HEK293 (cell line): ENCODE results near the gene CCL8.

Source experiments
- CTCF ChIA-PET: fragments of 350-600 bp; formaldehyde crosslinking; extraction: SDS; loops from one replicate; lab custom pipeline; 2021; ENCODE audit warnings: antibody characterized with exemption; lab: Yijun Ruan, JAX
- POLR2A ChIA-PET: fragments of 300-600 bp; formaldehyde crosslinking; extraction: SDS; loops from one replicate; lab custom pipeline; 2020; ENCODE audit warnings: antibody characterized with exemption, inconsistent platforms; lab: Yijun Ruan, JAX
- H3K27ac ChIP-seq: fragments of 200-500 bp; sonication (Bioruptor generic); 2 replicates; pipeline ENCODE4 v1.5.1; 2014; ENCODE audit warnings: low read depth, low read length, control low read depth, inconsistent platforms; ENCODE audit errors: extremely low read depth
- H3K36me3 ChIP-seq, 2 experiments: fragments of 200-500 bp in 1 of 2; sonication (Bioruptor generic) in 1 of 2; 1 replicate in 1 of 2; 2 replicates in 1 of 2; pipeline ENCODE4 v1.5.1; 2014 to 2017; ENCODE audit warnings: inconsistent platforms in 2 of 2, low read length in 2 of 2; ENCODE audit not compliant: control insufficient read depth in 2 of 2, insufficient read depth in 1 of 2
- H3K4me1 ChIP-seq: fragments of 200-500 bp; sonication (Bioruptor generic); 2 replicates; pipeline ENCODE4 v1.5.1; 2014; ENCODE audit warnings: mild to moderate bottlenecking, low read length, inconsistent platforms; ENCODE audit not compliant: control insufficient read depth, insufficient read depth
- H3K4me3 ChIP-seq: 2 replicates; pipeline ENCODE4 v1.5.1; 2011; ENCODE audit warnings: low read depth, mild to moderate bottlenecking, control low read depth, low read length, moderate library complexity
- H3K9me3 ChIP-seq: fragments of 200-500 bp; sonication (Bioruptor generic); 2 replicates; pipeline ENCODE4 v1.5.1; 2014; ENCODE audit warnings: low read depth, low read length, inconsistent platforms; ENCODE audit not compliant: control insufficient read depth, insufficient read depth
- MEIS1 ChIP-seq: sonication (generic); formaldehyde crosslinking; IDR thresholded peaks from 2 replicates; pipeline ENCODE4 v1.8.1; 2022; ENCODE audit warnings: missing genetic modification reagents, mild to moderate bottlenecking, borderline replicate concordance
- OSR2 ChIP-seq: fragments of 450-650 bp; formaldehyde crosslinking; IDR thresholded peaks from 2 replicates; pipeline ENCODE4 v1.5.1; 2016; ENCODE audit warnings: missing biosample characterization, missing genetic modification characterization
- PRDM1 ChIP-seq: fragments of 450-650 bp; formaldehyde crosslinking; IDR thresholded peaks from 2 replicates; pipeline ENCODE4; 2016; ENCODE audit warnings: missing biosample characterization, missing genetic modification characterization
- RBAK ChIP-seq: fragments of 450-650 bp; formaldehyde crosslinking; IDR thresholded peaks from 2 replicates; pipeline ENCODE4 v1.5.1; 2016; ENCODE audit warnings: missing biosample characterization, missing genetic modification characterization
- SP2 ChIP-seq: fragments of 450-650 bp; formaldehyde crosslinking; IDR thresholded peaks from 2 replicates; pipeline ENCODE4 v1.5.1; 2016; ENCODE audit warnings: missing biosample characterization, missing genetic modification characterization
- ZBTB21 ChIP-seq: fragments of 450-650 bp; formaldehyde crosslinking; IDR thresholded peaks from 2 replicates; pipeline ENCODE4 v1.5.1; 2017; ENCODE audit warnings: missing biosample characterization, missing genetic modification characterization
- ZFHX2 ChIP-seq: fragments of 450-650 bp; formaldehyde crosslinking; conservative IDR thresholded peaks from 2 replicates; pipeline ENCODE4 v1.5.1; 2016; ENCODE audit warnings: missing biosample characterization, missing genetic modification characterization
- ZNF138 ChIP-seq: fragments of 450-650 bp; formaldehyde crosslinking; IDR thresholded peaks from 2 replicates; pipeline ENCODE4 v1.5.1; 2016; ENCODE audit warnings: missing biosample characterization, missing genetic modification characterization, borderline replicate concordance
- ZNF24 ChIP-seq: fragments of 450-650 bp; formaldehyde crosslinking; IDR thresholded peaks from 2 replicates; pipeline ENCODE4 v1.5.1; 2016; ENCODE audit warnings: missing biosample characterization, missing genetic modification characterization
- ZNF292 ChIP-seq: fragments of 450-650 bp; formaldehyde crosslinking; IDR thresholded peaks from 2 replicates; pipeline ENCODE4 v1.5.1; 2016; ENCODE audit warnings: low read depth, missing biosample characterization, missing genetic modification characterization, borderline replicate concordance
- ZNF302 ChIP-seq: fragments of 450-650 bp; formaldehyde crosslinking; IDR thresholded peaks from 2 replicates; pipeline ENCODE4 v1.5.1; 2016; ENCODE audit warnings: missing biosample characterization, missing genetic modification characterization, low read depth
- ZNF423 ChIP-seq: fragments of 450-650 bp; formaldehyde crosslinking; IDR thresholded peaks from 2 replicates; pipeline ENCODE4 v1.5.1; 2016; ENCODE audit warnings: missing biosample characterization, missing genetic modification characterization
- ZNF433 ChIP-seq: fragments of 450-650 bp; formaldehyde crosslinking; IDR thresholded peaks from 2 replicates; pipeline ENCODE4 v1.5.1; 2016; ENCODE audit warnings: missing biosample characterization, missing genetic modification characterization, low read depth
- ZNF544 ChIP-seq: fragments of 450-650 bp; formaldehyde crosslinking; IDR thresholded peaks from 2 replicates; pipeline ENCODE4 v1.5.0; 2017; ENCODE audit warnings: missing biosample characterization, missing genetic modification characterization
- ZNF76 ChIP-seq: fragments of 450-650 bp; formaldehyde crosslinking; IDR thresholded peaks from 2 replicates; pipeline ENCODE4; 2016; ENCODE audit warnings: low read depth, missing biosample characterization, missing genetic modification characterization, borderline replicate concordance
- ZNF777 ChIP-seq: fragments of 450-650 bp; formaldehyde crosslinking; IDR thresholded peaks from 2 replicates; pipeline ENCODE4 v1.5.1; 2017; ENCODE audit warnings: missing biosample characterization, missing genetic modification characterization, borderline replicate concordance
- ZSCAN30 ChIP-seq: fragments of 450-650 bp; IDR thresholded peaks from 2 replicates; pipeline ENCODE4 v1.5.1; 2018; ENCODE audit warnings: missing biosample characterization, mild to moderate bottlenecking, missing genetic modification characterization, moderate library complexity
- TF ChIP-seq, protein P1 (sequence below): fragments of 450-650 bp; formaldehyde crosslinking; IDR thresholded peaks from 2 replicates; pipeline ENCODE4 v1.5.1; 2016; ENCODE audit warnings: missing biosample characterization, missing genetic modification characterization
- TF ChIP-seq, protein P2 (sequence below): fragments of 450-650 bp; formaldehyde crosslinking; IDR thresholded peaks from 2 replicates; pipeline ENCODE4 v1.5.1; 2017; ENCODE audit warnings: missing biosample characterization, missing genetic modification characterization
- TF ChIP-seq, protein P3 (sequence below): fragments of 450-650 bp; formaldehyde crosslinking; IDR thresholded peaks from 2 replicates; pipeline ENCODE4 v1.5.1; 2016; ENCODE audit warnings: missing biosample characterization, missing genetic modification characterization
- TF ChIP-seq, protein P4 (sequence below): fragments of 450-650 bp; formaldehyde crosslinking; IDR thresholded peaks from 2 replicates; pipeline ENCODE4 v1.5.1; 2017; ENCODE audit warnings: missing biosample characterization, missing genetic modification characterization

Gene CCL8

GRCh38 chr17:34276826-34277225 lies 42.4 kb upstream of the CCL8 start (continued):
- TF ChIP-seq, protein P1, sequence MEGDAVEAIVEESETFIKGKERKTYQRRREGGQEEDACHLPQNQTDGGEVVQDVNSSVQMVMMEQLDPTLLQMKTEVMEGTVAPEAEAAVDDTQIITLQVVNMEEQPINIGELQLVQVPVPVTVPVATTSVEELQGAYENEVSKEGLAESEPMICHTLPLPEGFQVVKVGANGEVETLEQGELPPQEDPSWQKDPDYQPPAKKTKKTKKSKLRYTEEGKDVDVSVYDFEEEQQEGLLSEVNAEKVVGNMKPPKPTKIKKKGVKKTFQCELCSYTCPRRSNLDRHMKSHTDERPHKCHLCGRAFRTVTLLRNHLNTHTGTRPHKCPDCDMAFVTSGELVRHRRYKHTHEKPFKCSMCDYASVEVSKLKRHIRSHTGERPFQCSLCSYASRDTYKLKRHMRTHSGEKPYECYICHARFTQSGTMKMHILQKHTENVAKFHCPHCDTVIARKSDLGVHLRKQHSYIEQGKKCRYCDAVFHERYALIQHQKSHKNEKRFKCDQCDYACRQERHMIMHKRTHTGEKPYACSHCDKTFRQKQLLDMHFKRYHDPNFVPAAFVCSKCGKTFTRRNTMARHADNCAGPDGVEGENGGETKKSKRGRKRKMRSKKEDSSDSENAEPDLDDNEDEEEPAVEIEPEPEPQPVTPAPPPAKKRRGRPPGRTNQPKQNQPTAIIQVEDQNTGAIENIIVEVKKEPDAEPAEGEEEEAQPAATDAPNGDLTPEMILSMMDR (tag by site-specific recombination), result no peak

DNA sequence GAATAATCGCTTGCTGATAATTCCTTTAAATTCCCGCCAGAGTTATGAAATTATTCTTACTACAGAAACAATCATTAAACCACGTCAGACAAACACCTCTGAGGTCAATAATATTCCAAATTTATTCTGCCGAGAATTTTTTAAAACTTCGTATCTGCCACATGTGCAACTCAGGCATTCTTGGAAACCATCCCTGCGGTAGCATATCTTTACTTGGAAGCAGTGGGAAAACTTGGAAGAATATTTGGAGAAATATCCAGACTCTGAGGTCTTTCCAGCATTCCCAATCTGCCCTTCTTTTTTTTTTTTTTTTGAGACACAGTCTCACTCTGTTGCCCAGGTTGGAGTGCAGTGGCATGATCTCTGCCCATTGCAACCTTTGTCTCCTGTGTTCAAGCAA lies 35.7 kb upstream of the CCL8 start:
- no peak overlapping the region for H3K4me3 ChIP-seq
- no peaks in the 10 kb centered on the region for H3K36me3 ChIP-seq
- no peaks in the 10 kb centered on the region for H3K9me3 ChIP-seq
- ChIA-PET CTCF (interaction anchor here (0.6 kb wide), 2 partner anchors 9 to 205 kb away, joined by 3 read pairs; no protein-coding TSS in a partner anchor), POLR2A (no interaction called here)
- no peak for TF ChIP-seq ZNF423 (tag by site-specific recombination)
- TF ChIP-seq ZFHX2 (tag by site-specific recombination), result no peak
- TF ChIP-seq, protein P2, sequence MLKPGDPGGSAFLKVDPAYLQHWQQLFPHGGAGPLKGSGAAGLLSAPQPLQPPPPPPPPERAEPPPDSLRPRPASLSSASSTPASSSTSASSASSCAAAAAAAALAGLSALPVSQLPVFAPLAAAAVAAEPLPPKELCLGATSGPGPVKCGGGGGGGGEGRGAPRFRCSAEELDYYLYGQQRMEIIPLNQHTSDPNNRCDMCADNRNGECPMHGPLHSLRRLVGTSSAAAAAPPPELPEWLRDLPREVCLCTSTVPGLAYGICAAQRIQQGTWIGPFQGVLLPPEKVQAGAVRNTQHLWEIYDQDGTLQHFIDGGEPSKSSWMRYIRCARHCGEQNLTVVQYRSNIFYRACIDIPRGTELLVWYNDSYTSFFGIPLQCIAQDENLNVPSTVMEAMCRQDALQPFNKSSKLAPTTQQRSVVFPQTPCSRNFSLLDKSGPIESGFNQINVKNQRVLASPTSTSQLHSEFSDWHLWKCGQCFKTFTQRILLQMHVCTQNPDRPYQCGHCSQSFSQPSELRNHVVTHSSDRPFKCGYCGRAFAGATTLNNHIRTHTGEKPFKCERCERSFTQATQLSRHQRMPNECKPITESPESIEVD (tag by site-specific recombination), result no peak
- no peak for TF ChIP-seq PRDM1 (tag by site-specific recombination)
- TF ChIP-seq RBAK (tag by site-specific recombination), result no peak
- TF ChIP-seq ZSCAN30 (tag by site-specific recombination), result no peak
- no peak for TF ChIP-seq ZBTB21 (tag by site-specific recombination)
- TF ChIP-seq OSR2, result no peak
- TF ChIP-seq, protein P3, sequence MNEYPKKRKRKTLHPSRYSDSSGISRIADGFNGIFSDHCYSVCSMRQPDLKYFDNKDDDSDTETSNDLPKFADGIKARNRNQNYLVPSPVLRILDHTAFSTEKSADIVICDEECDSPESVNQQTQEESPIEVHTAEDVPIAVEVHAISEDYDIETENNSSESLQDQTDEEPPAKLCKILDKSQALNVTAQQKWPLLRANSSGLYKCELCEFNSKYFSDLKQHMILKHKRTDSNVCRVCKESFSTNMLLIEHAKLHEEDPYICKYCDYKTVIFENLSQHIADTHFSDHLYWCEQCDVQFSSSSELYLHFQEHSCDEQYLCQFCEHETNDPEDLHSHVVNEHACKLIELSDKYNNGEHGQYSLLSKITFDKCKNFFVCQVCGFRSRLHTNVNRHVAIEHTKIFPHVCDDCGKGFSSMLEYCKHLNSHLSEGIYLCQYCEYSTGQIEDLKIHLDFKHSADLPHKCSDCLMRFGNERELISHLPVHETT (tag by site-specific recombination), result no peak
- no peak for TF ChIP-seq SP2
- TF ChIP-seq ZNF433, result no peak
- TF ChIP-seq ZNF24 (tag by site-specific recombination), result no peak
- TF ChIP-seq, protein P4, sequence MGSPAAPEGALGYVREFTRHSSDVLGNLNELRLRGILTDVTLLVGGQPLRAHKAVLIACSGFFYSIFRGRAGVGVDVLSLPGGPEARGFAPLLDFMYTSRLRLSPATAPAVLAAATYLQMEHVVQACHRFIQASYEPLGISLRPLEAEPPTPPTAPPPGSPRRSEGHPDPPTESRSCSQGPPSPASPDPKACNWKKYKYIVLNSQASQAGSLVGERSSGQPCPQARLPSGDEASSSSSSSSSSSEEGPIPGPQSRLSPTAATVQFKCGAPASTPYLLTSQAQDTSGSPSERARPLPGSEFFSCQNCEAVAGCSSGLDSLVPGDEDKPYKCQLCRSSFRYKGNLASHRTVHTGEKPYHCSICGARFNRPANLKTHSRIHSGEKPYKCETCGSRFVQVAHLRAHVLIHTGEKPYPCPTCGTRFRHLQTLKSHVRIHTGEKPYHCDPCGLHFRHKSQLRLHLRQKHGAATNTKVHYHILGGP (tag by site-specific recombination), result no peak
- TF ChIP-seq ZNF544 (tag by site-specific recombination), result no peak
- no peak for TF ChIP-seq ZNF777 (tag by site-specific recombination)
- TF ChIP-seq ZNF138, result no peak
- no peak for TF ChIP-seq ZNF302
- no peak for TF ChIP-seq ZNF76 (tag by site-specific recombination)
- TF ChIP-seq ZNF292 (tag by site-specific recombination), result no peak
- TF ChIP-seq MEIS1 (CRISPR knock-in tag), result no peak
- TF ChIP-seq, all 188 proteins: peak for 0
- no peaks in the 10 kb centered on the region; the same call in 1 of the 2 replicates for H3K4me1 ChIP-seq
- no peak overlapping the region for H3K27ac ChIP-seq
